GM21390 (cell line): ENCODE results near the gene HACD2.
"Not testable (repeated sequence)": the region's sequence is repeated elsewhere in the genome, so short reads cannot be mapped to it uniquely, and the experiment has no call there.

ENCODE experiments used
- ATAC-seq: cut with Tn5 transposase; IDR thresholded peaks from one replicate; pipeline ENCODE4 v1.9.1; 2021; ENCODE audit not compliant: unreplicated experiment

Gene HACD2

GRCh38 chr3:123527046-123527445 lies 57.8 kb downstream of the HACD2 start:
- no peak for ATAC-seq

GRCh38 chr3:123526474-123526873 lies 58.4 kb downstream of the HACD2 start:
- ATAC-seq, result no peak

- no peak for ATAC-seq
Measured at GRCh38 chr3:123525433-123525832, 59.4 kb downstream of the HACD2 start.

- no peak for ATAC-seq
Measured at GRCh38 chr3:123524981-123525380, 59.9 kb downstream of the HACD2 start.

GRCh38 chr3:123523023-123523412 lies 61.8 kb downstream of the HACD2 start:
- no peak for ATAC-seq

GRCh38 chr3:123522320-123523022 lies 62.4 kb downstream of the HACD2 start:
- no peak for ATAC-seq

- no peak for ATAC-seq
Measured at GRCh38 chr3:123521179-123521969, 63.5 kb downstream of the HACD2 start.

- ATAC-seq, result no peak
Measured at GRCh38 chr3:123520656-123521055, 64.2 kb downstream of the HACD2 start.

- ATAC-seq, result no peak
Measured at GRCh38 chr3:123518892-123519485, 65.9 kb downstream of the HACD2 start.

GRCh38 chr3:123511726-123512125 lies 73.1 kb downstream of the HACD2 start:
- no peak for ATAC-seq

GRCh38 chr3:123511084-123511483 lies 73.8 kb downstream of the HACD2 start:
- no peak for ATAC-seq

- ATAC-seq, result no peak
Measured at GRCh38 chr3:123508178-123508577, 76.7 kb downstream of the HACD2 start.

GRCh38 chr3:123505820-123506219 lies 79.0 kb downstream of the HACD2 start:
- ATAC-seq, result no peak

- no peak for ATAC-seq
Measured at GRCh38 chr3:123503203-123503602, 81.7 kb downstream of the HACD2 start.

- no peak for ATAC-seq
Measured at GRCh38 chr3:123499322-123499721, 85.5 kb downstream of the HACD2 start.

GRCh38 chr3:123498761-123499160 lies 86.1 kb downstream of the HACD2 start:
- no peak for ATAC-seq

- ATAC-seq, result no peak
Measured at GRCh38 chr3:123493912-123494311, 90.9 kb downstream of the HACD2 start.

GRCh38 chr3:123491966-123492587 lies 92.8 kb downstream of the HACD2 start:
- no peak for ATAC-seq

- ATAC-seq, result no peak
Measured at GRCh38 chr3:123489400-123490004, 95.4 kb downstream of the HACD2 start.

- no peak for ATAC-seq
Measured at GRCh38 chr3:123488645-123489347, 96.1 kb downstream of the HACD2 start.

- ATAC-seq, result not testable (repeated sequence)
Measured at GRCh38 chr3:123487063-123487462, 97.8 kb downstream of the HACD2 start.
